GM21529 (cell line): ENCODE measurements around the gene SLC66A2.
"Not testable (repeated sequence)": the region's sequence is repeated elsewhere in the genome, so short reads cannot be mapped to it uniquely, and the experiment has no call there.

Source experiments
- ATAC-seq: cut with Tn5 transposase; IDR thresholded peaks from one replicate; pipeline ENCODE4 v1.9.1; 2021; ENCODE audit not compliant: unreplicated experiment

Gene SLC66A2

DNA sequence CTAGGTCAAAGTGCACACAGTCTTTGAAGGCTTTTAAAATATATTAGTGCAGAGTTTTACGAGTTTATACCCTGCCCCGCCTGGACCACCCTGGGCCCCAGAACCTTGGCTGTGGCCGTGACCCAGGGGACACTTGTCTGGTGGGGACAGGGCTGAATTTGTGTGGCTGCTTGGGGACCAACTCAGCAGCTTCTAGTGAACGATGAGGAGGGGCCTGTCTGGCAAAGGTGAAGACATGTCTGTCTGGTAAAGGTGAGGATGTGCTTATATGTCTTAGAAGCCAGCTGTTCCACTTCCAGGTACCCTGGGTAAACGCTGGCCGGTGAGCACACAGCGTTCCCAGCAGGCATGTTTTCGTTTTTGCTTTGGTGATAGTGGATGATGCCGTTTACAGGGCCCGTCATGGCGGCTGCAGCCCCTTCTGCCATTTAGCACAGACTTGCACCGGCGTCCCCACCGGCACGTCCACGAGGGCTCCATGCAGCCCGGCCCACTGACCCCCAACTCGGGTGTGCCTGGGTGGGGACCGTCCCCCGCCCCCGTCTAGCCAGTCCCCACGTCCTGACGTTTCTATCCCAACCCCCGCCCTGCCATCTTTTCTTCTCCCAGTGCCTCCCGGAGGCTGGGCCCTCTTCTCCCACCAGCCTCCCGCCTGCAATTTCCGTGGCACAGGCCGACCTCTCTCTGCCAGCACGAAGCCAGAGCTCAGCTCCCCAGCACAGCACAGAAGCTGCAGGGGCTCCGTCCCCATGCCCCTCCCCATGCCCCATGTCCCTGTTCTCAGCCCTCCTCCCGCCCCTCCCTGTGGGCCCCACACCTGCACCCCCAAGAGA, 67.8 kb downstream of the SLC66A2 start:
- ATAC-seq = no peak

DNA sequence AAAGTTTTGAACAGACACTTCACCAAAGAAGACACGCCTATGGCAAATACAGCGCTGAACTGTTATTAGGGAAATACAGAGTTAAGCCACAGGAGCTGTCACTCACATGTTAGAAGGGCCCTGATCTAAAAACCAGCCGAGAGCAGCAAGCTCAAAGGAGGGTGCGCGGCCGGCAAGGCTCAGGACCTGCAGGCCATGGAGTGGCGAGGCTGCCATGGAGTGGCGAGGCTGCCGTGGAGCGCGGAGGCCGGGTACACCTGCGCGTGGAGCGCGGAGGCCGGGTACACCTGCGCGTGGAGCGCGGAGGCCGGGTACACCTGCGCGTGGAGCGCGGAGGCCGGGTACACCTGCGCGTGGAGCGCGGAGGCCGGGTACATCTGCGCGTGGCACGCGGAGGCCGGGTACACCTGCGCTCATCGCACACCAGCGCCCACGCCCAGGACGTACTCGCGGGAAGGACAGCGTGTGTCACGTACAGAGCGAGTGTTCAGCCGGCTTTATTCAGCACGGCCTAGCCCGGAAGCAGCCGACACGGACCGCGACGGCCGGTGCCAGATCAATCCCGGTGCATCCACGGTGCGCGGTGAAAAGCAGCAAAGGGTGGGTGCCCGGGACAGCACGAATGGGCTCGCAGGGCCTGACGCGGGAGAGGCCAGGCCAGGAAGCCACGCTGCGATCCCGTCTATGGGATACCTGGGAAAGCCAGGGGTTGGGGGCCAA, 68.8 kb downstream of the SLC66A2 start:
- ATAC-seq = no peak

DNA sequence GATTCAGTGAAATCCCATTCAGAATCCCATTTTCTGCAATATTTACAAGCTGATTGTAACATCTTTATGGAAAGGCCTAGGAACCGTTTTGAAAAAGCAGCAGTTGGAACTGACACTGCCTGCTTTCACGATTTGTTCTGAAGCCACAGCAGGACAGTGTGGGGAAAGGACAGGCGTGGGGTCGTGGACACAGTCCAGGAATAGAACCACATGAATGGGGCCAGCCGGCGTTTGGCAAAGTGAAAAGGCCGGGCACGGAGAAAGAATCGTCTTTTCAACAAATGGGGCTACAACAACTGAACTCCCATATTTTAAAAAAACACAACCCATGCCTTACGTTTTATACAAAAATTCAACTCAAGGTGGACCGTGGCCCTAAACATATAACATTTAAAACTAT, 69.8 kb downstream of the SLC66A2 start:
- ATAC-seq = no peak

DNA sequence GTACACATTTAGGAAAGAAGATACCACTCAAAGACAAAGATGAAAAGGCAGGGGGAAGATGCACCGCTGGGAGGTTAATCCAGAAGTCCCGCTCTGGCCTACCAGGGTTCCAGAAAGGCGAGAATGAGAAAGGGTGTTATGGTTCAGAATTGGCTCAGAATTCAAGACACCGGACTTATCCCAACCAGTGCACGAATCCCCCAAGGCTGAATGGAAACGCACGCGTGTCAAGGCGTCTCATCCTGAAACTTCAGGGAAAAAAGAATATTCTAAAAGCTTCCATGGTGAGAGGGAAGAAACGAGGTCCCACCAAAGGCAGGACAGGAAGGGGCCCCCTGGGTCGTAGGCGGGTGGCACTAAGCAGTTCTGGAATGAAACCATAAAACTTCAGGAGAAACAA, 71.9 kb downstream of the SLC66A2 start:
- ATAC-seq = no peak

DNA sequence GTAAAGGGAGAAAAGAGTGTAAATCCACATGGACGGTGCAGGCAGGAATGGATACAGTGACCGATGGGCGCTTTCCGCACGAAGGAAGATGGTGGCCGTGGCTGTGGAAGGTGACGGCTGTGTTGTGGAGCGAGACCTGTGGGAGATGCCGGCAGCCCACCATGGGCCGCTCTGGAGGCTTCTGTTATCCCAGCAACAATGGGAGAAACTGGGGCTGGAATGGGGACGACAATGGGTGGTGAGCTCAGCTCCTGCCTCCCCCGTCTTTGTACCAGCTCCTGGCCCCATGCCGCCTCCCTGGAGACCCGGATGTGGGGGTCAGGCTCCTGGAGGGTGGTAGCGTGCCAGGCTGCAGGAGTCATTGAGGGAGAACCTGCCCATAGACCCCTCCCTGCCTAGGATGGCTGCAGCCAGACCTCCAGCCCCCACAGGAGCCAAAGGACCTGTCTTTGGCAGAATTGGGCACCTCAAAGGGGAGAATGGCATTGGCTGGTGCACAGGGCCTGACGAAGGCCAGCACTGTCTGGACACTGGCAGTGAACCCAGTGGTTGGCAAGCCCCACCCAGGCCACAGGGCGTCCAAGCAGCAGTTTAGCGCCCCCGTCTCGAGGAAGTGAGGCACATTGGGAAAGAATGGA, 72.6 kb downstream of the SLC66A2 start:
- no peak for ATAC-seq

DNA sequence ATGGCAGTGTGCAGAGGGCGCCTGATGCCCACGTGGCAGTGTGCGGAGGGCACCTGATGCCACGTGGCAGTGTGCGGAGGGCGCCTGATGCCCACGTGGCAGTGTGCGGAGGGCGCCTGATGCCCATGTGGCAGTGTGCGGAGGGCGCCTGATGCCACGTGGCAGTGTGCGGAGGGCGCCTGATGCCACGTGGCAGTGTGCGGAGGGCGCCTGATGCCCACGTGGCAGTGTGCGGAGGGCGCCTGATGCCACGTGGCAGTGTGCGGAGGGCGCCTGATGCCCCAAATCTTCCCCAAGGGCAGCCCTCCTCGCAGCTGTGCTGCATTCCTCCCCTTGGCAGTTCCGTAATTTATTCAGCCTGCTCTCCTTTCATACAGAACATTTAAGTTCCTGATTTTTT, 73.2 kb downstream of the SLC66A2 start:
- not testable (repeated sequence) for ATAC-seq

DNA sequence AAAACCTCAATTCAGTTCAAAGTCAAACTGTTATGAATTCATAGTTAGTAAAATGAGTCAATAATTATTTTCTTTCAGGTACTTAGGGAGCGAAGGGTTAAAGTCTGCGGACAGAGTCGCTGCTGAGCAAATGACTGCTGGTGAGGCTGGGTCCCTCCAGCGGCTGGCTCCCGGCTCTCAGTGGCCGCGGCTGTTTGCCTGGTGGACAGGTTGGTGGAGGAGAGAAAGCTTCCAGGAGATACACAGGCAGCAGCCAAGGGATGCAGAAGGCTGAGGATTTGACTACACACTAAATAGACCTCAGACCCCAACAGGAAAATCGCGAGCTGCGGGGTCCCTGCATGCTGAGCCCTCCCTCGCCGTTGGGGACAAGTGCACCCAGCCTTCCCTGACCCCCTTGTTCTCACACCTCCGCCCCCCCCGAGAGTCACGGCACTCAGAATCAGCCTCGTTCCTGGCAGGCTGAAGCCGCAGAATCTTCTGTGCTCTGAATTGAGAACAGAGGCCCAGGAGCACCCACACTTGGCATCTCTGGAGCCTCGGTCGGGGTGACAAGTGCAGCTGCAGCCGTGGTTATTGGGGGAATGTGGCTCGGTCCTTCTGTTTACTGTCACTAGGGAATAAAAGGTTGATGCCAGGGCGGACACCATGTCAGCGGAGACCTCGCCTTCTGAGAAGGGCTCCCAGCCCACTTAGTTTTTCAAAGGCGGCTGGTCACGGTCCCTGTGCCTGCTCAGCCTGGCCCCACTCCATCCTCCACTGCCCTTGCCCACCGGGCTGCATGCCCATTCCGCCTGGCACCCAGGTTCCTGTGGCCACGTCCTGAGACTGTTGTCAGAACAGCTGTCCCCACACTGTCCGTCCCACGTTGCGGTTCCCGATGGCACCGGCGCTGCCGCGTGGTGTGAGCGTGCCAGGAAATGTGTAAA, 74.0 kb downstream of the SLC66A2 start:
- ATAC-seq = no peak

DNA sequence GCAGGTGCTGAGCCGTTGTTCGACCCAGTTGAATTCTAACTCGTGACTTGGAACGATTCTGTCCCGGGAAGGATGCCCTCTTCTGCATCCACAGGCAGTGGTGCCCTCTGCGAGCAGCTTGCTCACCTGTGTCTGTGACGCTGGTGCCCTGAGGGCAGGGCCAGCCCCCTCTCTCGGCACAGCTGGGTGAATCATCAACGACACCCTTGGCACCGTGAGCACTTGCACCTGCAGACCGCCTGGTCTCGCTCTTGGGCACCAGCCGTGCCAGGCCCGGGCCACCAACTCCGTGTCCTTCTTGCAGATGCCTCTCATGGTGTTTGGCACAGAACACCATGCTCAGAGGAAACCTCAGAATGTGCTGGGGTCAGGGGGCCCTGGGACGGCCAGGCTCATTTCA, 75.0 kb downstream of the SLC66A2 start:
- ATAC-seq = no peak

DNA sequence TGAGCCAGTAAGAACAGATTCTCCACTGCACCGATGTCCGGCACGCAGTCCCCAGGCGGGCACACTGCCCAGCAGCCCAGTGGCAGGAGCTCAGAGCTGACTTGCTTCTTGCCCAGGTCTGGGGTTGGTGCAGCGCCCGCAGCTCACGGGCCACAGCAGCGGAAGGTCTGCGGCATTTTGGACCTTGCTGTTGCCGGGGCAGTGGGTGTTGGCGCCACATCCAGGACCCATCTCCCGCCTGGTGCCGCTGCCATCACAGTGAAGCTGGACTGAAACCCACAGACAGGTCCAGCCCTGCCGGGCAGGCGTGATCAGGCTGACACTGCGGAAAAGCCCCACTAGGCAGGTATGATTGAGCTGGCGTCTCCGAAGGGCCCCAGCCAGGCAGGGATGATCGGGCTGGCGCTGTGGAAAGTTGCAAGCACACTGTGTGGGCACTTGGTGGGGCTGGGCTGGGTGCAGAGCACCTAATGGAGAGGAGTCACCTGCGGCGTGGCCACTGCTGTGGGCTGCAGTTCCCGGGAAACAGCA, 75.5 kb downstream of the SLC66A2 start:
- ATAC-seq = no peak

DNA sequence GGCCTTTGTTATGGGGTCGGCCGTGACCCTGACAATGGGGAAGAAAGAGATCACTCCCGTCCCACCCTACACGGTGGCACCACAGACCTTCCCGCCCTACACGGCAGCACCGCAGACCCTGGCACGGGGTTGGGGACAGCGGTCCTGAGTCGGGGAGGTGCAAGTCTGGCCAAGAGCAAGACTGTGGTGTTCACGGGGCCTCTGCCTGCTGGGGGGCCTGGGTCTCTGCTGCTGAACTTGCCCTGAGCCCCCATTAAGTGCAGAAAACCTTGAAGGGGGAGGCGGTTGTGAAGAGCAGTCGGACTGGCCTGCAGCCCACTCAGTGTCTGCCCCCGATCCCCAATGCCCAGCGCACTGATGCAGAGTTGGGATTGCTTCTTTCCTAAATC, 75.9 kb downstream of the SLC66A2 start:
- ATAC-seq = no peak

DNA sequence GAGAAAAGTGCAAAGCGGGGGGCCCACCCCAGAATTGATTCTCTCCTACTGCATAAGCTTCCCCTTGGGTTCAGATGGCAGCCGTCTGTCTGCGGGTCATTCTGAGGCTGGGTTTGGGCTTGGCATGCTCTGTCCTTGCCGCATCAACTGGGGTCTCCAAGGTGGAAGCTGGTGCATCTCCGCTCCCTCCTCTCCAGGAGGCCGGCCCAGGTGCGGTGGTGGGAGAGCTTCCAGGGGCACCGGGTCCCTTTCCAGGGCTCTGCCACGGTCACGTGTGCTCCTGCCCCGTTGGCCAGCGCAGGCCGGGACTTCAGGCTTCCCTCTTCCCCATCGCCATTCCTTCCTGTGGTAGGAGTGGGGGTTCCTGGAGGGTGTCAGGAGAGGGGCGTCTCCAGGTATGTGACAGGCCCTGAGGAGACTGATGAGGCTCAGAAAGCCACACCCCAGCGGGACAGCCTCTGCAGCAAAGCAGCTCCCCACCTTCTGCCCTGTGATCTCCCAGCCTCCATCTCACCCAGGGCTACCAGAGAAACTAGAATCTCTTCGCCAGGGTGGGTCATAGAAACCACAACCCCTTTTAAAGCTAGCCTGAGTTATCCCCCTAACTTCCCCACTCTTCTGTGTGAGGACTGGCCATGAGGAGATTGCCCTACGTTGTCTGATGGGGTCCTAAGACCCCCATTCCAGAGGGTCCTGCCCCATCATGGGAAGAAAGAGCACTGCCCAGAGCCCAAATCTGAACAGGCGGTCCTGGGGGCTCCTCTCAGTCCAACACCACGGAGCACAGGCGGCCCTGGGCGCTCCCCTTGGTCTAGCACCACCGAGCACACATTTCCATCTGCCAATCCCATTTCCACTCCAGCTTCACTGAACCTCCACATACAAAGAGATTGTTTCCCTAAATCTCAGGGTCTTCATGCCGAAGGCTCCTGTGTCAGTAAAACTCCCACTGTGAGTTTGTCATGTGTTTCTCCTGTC, 76.6 kb downstream of the SLC66A2 start:
- no peak for ATAC-seq

DNA sequence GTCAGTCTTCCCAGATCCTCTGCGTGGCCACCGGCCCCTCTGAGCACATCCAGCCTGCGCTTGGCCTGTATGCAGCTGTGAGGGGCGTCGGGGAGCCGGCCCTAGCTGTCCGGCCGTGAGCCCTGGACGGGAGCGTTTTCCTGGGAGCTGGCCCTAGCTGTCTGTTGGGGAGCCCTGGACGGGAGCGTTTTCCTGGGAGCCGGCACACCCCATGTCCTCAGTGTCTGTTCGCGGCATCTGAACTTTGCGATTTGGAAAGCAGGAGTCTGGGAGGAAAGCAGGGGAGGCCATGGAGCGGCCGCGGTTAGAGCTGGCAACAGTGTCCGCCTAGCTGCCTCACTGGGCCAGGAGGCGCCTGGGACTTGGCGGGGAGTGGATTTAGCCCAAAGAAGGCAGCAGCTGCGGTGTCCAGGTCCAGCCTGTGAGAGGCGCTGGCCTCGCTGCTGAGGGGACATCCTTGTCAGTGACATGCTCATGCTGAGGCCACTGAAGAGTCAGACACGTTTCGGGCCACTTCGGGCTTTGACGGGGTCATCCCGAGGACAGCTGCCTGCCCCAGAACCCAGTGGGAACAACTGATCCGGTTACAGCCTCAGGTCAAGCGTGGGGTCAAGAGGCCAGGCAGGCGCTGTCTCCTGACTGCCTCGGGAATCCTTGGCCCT, 77.9 kb downstream of the SLC66A2 start:
- ATAC-seq = no peak

DNA sequence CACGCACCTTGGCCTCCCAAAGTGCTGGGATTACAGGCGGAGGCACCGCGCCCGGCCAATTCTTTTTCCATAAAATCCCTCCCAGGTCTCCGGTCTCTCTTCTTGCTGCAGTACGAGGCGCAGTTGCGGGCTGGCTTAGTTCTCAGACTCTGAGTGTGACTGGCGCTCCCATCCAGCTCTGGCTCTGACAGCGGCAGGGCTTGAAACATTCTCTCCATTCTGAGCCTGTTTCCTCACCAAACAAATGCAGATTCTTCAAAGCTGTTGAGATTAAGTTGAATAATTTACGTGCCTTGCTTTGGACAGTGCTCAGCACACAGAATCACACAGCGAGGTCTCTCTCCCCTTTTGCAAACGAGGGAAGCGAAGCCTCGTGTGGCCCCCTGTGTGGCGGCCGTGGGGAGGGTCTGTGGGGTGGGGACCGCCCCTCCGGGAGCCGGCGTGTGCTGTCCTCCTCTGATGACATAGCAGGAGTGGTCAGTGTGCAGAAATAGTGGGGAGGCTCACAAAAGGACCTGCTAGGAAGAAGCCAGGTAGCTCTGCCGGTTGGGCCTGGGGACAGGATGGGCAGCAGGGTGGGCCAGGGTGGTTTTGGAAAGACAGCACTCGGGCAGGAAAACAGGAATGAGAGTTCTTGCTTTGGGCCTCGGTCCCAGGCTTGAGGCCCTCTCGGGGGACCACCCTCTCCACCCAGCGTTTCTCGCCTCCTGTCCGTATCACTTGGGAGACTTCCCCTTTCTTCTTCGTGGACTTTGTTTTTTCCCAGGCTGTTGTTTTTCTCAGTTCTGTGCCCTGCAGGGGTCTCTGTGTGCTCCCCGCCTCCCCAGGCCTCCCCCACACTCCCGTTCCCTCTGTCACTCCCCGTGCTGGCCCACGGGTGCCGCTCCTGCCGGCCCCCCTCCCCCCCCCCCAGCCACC, 78.7 kb downstream of the SLC66A2 start:
- no peak for ATAC-seq

DNA sequence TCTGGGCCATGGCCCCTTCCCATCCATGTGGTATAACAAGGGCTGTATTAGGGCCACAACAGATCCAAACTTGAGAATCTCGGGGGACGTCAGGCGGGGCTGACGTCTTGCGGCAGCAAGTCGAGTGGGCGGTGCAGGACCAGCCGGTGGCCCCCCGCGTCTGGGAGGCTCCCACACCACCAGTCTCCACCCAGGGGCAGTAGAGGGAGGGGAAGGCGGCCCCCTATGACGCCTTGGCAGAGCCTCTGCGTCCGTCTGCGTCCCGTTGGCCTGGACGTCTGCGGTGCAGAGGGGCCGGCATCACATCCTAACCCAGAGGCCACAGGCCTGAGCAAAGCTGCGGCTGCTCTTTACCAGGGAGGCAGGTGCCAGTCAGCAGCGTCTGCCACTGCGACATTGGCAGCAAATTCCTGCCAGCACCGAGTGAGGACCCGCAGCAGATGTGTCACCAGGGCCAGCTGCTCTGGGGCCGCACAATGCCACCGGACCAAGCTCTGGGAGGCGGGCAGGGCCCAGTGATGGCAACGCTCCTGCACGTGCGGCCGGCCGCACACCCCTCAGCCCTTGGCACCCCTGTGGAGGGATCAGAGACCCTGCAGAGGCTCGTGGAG, 79.9 kb downstream of the SLC66A2 start:
- no peak for ATAC-seq

DNA sequence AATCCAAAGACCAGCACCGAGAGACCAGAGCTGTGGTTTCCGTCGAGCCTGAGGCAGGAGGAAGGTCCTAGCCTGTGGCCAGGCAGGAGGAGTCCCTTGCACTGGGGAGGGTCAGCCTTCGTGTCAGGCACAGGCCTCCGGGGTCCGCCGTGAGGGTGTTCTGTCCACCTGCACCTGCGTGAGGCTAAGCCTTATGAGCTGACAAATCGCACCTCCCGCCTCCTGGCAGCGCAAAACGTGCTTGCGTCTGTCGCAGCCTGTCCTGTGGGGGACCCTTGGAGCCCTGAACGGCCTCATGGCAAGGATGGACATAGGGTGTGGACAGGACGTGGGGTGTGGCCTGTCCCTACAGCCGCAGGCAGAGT, 80.4 kb downstream of the SLC66A2 start:
- ATAC-seq = no peak

DNA sequence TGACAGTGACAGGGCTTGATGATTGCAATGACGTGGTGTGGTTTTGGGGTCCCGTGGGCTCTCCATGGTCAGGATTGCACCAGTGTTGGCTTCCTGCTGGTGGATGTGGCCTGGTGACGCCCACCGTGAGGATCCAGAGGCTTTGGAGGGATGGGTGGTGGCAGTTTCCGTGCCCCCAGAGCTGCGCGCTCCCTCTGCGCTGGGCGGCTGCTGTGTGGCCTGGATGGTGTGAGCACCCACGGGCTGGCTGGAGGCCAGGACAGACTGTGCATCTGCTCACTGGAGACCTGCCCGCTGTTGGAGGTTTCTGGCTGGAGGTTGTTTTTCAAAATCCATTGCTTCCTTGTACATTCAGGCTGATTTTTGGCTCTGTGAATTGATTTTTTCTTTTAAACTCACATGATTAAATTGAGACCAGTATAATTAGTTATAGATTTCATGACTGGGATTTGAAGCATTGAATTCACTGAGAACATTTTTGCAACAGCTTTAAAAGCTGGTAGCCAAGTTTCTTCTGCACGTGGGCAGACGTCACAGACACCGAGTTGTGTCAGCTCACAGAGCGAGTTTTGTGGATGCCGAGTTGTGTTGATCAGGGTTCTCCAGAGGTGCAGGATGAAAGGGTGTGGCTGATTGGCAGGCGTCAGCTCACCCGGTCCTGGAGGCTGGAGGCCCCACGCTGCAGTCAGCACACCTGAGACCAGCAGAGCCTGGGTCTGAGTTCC, 81.0 kb downstream of the SLC66A2 start:
- no peak for ATAC-seq
